ENCODE data around the gene CTRB1. TPM values are rescaled to one million over a fixed set of nuclear protein-coding genes. Genes with fewer than 3 reads are reported as not detected.
A peak's percentile ranks its signal among the peaks of the same experiment; 100 is the strongest.
"Not testable (repeated sequence)": the region's sequence is repeated elsewhere in the genome, so short reads cannot be mapped to it uniquely, and the experiment has no call there.

CTRB1 gene
- total RNA-seq, 1 experiment from 2014 or later = not detected

GRCh38 chr16:75208861-75209505 lies 9.8 kb upstream of the CTRB1 start:
- H3K79me2 ChIP-seq (ENCODE audit: insufficient read depth, low read length) = no peaks in the 10 kb centered on the region
- H3K23ac ChIP-seq (ENCODE audit: insufficient read length, low read depth, low read length) = no peak overlapping the region
- no peak overlapping the region for H2BK5ac ChIP-seq (ENCODE audit: insufficient read length, low read length)
- no peaks in the 10 kb centered on the region for H3K9me3 ChIP-seq (ENCODE audit: control insufficient read depth, low read depth, low read length)
- no peak overlapping the region for H3K56ac ChIP-seq (ENCODE audit: insufficient read length, low read depth, low read length)
- no peak overlapping the region for H2BK20ac ChIP-seq (ENCODE audit: low read depth, low read length, poor library complexity, severe bottlenecking)
- no peak overlapping the region for H3K27ac ChIP-seq (ENCODE audit: insufficient read length, low read depth, low read length)
- H3K79me1 ChIP-seq (ENCODE audit: insufficient read depth, low read depth, low read length, poor library complexity, severe bottlenecking) = no peaks in the 10 kb centered on the region
- H3K27me3 ChIP-seq (ENCODE audit: insufficient read depth, low read length) = no peaks in the 10 kb centered on the region
- no peak overlapping the region for H3K18ac ChIP-seq (ENCODE audit: insufficient read length, low read depth, low read length)
- H3K23me2 ChIP-seq (ENCODE audit: insufficient read length, low read depth, low read length, poor library complexity, severe bottlenecking) = no peaks in the 10 kb centered on the region
- H3K4me2 ChIP-seq (ENCODE audit: insufficient read depth, insufficient read length, low read length) = no peak overlapping the region
- H3K4me1 ChIP-seq (ENCODE audit: insufficient read depth, low read length) = no peaks in the 10 kb centered on the region
- H2BK12ac ChIP-seq (ENCODE audit: insufficient read length, low read depth, low read length) = no peak overlapping the region
- H3K36me3 Mint-ChIP-seq (ENCODE audit: insufficient read depth in 1 of 3, low read depth in 3 of 3) = no peaks in the 10 kb centered on the region
- no peak overlapping the region for H4K5ac ChIP-seq (ENCODE audit: insufficient read length, low read depth, low read length)
- no peak overlapping the region for H4K91ac ChIP-seq (ENCODE audit: insufficient read length, low read depth, low read length)
- no peak overlapping the region for H3K4me3 Mint-ChIP-seq
- no peak overlapping the region for H2BK15ac ChIP-seq (ENCODE audit: low read depth, low read length)
- H3T11ph ChIP-seq (ENCODE audit: low read length) = no peak overlapping the region
- H3K4me1 Mint-ChIP-seq = peaks cover 7 to 15% of the 10 kb centered on the region in 2 experiments
- no peak overlapping the region for H3K9ac ChIP-seq (ENCODE audit: extremely low read depth, insufficient read length, low read length)
- H3K9me3 Mint-ChIP-seq = no peaks in the 10 kb centered on the region
- no peak overlapping the region for H3K14ac ChIP-seq (ENCODE audit: insufficient read depth, low read length)
- no peaks in the 10 kb centered on the region; the same call in 1 of the 2 replicates for H3K27me3 Mint-ChIP-seq (ENCODE audit: low read depth)
- H3K27ac Mint-ChIP-seq = peak overlapping the region in 1 of 3 experiments; percentile 93; a peak in 2 of 7 replicates
- H2BK120ac ChIP-seq (ENCODE audit: low read depth, low read length, poor library complexity, severe bottlenecking) = no peak overlapping the region
- TF ChIP-seq CTCF (conservative IDR thresholded peaks at IDR 0.05) = no peak
- no peak overlapping the region for H2AK5ac ChIP-seq (ENCODE audit: insufficient read length, low read length)
- H4K20me1 ChIP-seq (ENCODE audit: control insufficient read depth, insufficient read depth, insufficient read length) = no peaks in the 10 kb centered on the region
- no peak for DNase-seq
- H2AFZ ChIP-seq (ENCODE audit: low read length) = no peak overlapping the region
- no CpG with 5 or more reads among the region's 27 CpGs for WGBS (ENCODE audit: extremely low coverage, insufficient read length, low lambda C conversion rate)
- no peak overlapping the region for H3K4ac ChIP-seq (ENCODE audit: low read depth, low read length)
- no peak overlapping the region for H4K8ac ChIP-seq (replicated peaks; ENCODE audit: insufficient read length, low read depth, low read length)

GRCh38 chr16:75209514-75209913 lies 9.3 kb upstream of the CTRB1 start:
- not testable (repeated sequence) for H3T11ph ChIP-seq (ENCODE audit: low read length); H3K4me1 ChIP-seq (ENCODE audit: insufficient read depth, low read length); H3K27ac Mint-ChIP-seq

More at GRCh38 chr16:75209514-75209913, 9.3 kb upstream of the CTRB1 start:
- H3K9me3 Mint-ChIP-seq; H2BK12ac ChIP-seq (ENCODE audit: insufficient read length, low read depth, low read length); H3K27me3 ChIP-seq (ENCODE audit: insufficient read depth, low read length); H2AK5ac ChIP-seq (ENCODE audit: insufficient read length, low read length); H3K4me2 ChIP-seq (ENCODE audit: insufficient read depth, insufficient read length, low read length); H2BK120ac ChIP-seq (ENCODE audit: low read depth, low read length, poor library complexity, severe bottlenecking); H3K9me3 ChIP-seq (ENCODE audit: control insufficient read depth, low read depth, low read length); H3K56ac ChIP-seq (ENCODE audit: insufficient read length, low read depth, low read length); H2BK20ac ChIP-seq (ENCODE audit: low read depth, low read length, poor library complexity, severe bottlenecking); H4K20me1 ChIP-seq (ENCODE audit: control insufficient read depth, insufficient read depth, insufficient read length); H3K36me3 Mint-ChIP-seq (ENCODE audit: insufficient read depth in 1 of 3, low read depth in 3 of 3); H3K79me2 ChIP-seq (ENCODE audit: insufficient read depth, low read length); H3K27me3 Mint-ChIP-seq (ENCODE audit: low read depth); H2BK5ac ChIP-seq (ENCODE audit: insufficient read length, low read length); H2BK15ac ChIP-seq (ENCODE audit: low read depth, low read length); H2AFZ ChIP-seq (ENCODE audit: low read length); H3K18ac ChIP-seq (ENCODE audit: insufficient read length, low read depth, low read length); H4K5ac ChIP-seq (ENCODE audit: insufficient read length, low read depth, low read length); H3K4ac ChIP-seq (ENCODE audit: low read depth, low read length); DNase-seq; H3K23me2 ChIP-seq (ENCODE audit: insufficient read length, low read depth, low read length, poor library complexity, severe bottlenecking); H3K23ac ChIP-seq (ENCODE audit: insufficient read length, low read depth, low read length); H3K4me3 Mint-ChIP-seq; H3K9ac ChIP-seq (ENCODE audit: extremely low read depth, insufficient read length, low read length); H3K79me1 ChIP-seq (ENCODE audit: insufficient read depth, low read depth, low read length, poor library complexity, severe bottlenecking); H3K27ac ChIP-seq (ENCODE audit: insufficient read length, low read depth, low read length); H4K8ac ChIP-seq (replicated peaks; ENCODE audit: insufficient read length, low read depth, low read length); H3K14ac ChIP-seq (ENCODE audit: insufficient read depth, low read length); H4K91ac ChIP-seq (ENCODE audit: insufficient read length, low read depth, low read length): not testable (repeated sequence)
- H3K4me1 Mint-ChIP-seq = peaks cover 7 to 15% of the 10 kb centered on the region in 2 experiments
- no CpG with 5 or more reads among the region's 7 CpGs for WGBS (ENCODE audit: extremely low coverage, insufficient read length, low lambda C conversion rate)

Measured in H9 (cell line).